Measurements from ENCODE around the gene MAML3.

Gene MAML3

GRCh38 chr4:140131675-140132229, 22.2 kb downstream of the MAML3 start:
- peaks cover 94% of the 10 kb centered on the region for H3K27me3 ChIP-seq (ENCODE audit: low read depth, low read length)

GRCh38 chr4:140130677-140131076, 23.3 kb downstream of the MAML3 start:
- H3K4me2 ChIP-seq (ENCODE audit: low read length): no peak overlapping the region
- peaks cover 91% of the 10 kb centered on the region for H3K27me3 ChIP-seq (ENCODE audit: low read depth, low read length)
- 0 out of 2 replicates have a peak, but pooled peaks cover 4% of the 10 kb centered on the region for H4K20me1 ChIP-seq (ENCODE audit: insufficient read depth, low read length)
- H3K4me3 ChIP-seq (ENCODE audit: low read length): no peak overlapping the region
- no peaks in the 10 kb centered on the region for H3K9me3 ChIP-seq (ENCODE audit: insufficient read depth, low read length)
- H3K79me2 ChIP-seq (ENCODE audit: low read length): no peaks in the 10 kb centered on the region
- peaks cover 7% of the 10 kb centered on the region for H3K4me1 ChIP-seq (ENCODE audit: low read length)
- no peak overlapping the region for H2AFZ ChIP-seq (ENCODE audit: low read depth, low read length)
- H3K9ac ChIP-seq (ENCODE audit: low read length): no peak overlapping the region
- no peaks in the 10 kb centered on the region for H3K36me3 ChIP-seq (replicated peaks; ENCODE audit: low read depth, low read length)
- no peak for TF ChIP-seq CTCF (IDR thresholded peaks at IDR 0.05; ENCODE audit: low read depth, low read length)
- no peak for TF ChIP-seq EZH2phosphoT487 (IDR thresholded peaks at IDR 0.05; ENCODE audit: low read depth)
- H3K27ac ChIP-seq (ENCODE audit: low read length): no peak overlapping the region

More at GRCh38 chr4:140131675-140132229, 22.2 kb downstream of the MAML3 start:
- Histone ChIP-seq H3K36me3 (replicated peaks; ENCODE audit: low read depth, low read length) (no peaks in the 10 kb centered on the region), H3K27ac (ENCODE audit: low read length) (no peak overlapping the region), H3K79me2 (ENCODE audit: low read length) (no peaks in the 10 kb centered on the region), H3K4me3 (ENCODE audit: low read length) (no peak overlapping the region), H3K9ac (ENCODE audit: low read length) (no peak overlapping the region), H3K9me3 (ENCODE audit: insufficient read depth, low read length) (no peaks in the 10 kb centered on the region), H3K4me1 (ENCODE audit: low read length) (peaks cover 7% of the 10 kb centered on the region), H3K4me2 (ENCODE audit: low read length) (no peak overlapping the region), H4K20me1 (ENCODE audit: insufficient read depth, low read length) (0 out of 2 replicates have a peak, but pooled peaks cover 4% of the 10 kb centered on the region), H2AFZ (ENCODE audit: low read depth, low read length) (no peak overlapping the region)
- TF ChIP-seq EZH2phosphoT487 (IDR thresholded peaks at IDR 0.05; ENCODE audit: low read depth) (no peak), CTCF (IDR thresholded peaks at IDR 0.05; ENCODE audit: low read depth, low read length) (no peak)

- no peak overlapping the region for H3K9ac ChIP-seq (ENCODE audit: low read length)
- no peaks in the 10 kb centered on the region for H3K36me3 ChIP-seq (replicated peaks; ENCODE audit: low read depth, low read length)
- H3K27me3 ChIP-seq (ENCODE audit: low read depth, low read length): peaks cover 84% of the 10 kb centered on the region
- no peak overlapping the region for H2AFZ ChIP-seq (ENCODE audit: low read depth, low read length)
- H3K4me3 ChIP-seq (ENCODE audit: low read length): no peak overlapping the region
- peaks cover 7% of the 10 kb centered on the region for H3K4me1 ChIP-seq (ENCODE audit: low read length)
- no peaks in the 10 kb centered on the region for H3K9me3 ChIP-seq (ENCODE audit: insufficient read depth, low read length)
- TF ChIP-seq EZH2phosphoT487 (IDR thresholded peaks at IDR 0.05; ENCODE audit: low read depth): no peak
- no peak for TF ChIP-seq CTCF (IDR thresholded peaks at IDR 0.05; ENCODE audit: low read depth, low read length)
- H3K79me2 ChIP-seq (ENCODE audit: low read length): no peaks in the 10 kb centered on the region
- H3K4me2 ChIP-seq (ENCODE audit: low read length): no peak overlapping the region
- H4K20me1 ChIP-seq (ENCODE audit: insufficient read depth, low read length): 0 out of 2 replicates have a peak, but pooled peaks cover 4% of the 10 kb centered on the region
- H3K27ac ChIP-seq (ENCODE audit: low read length): no peak overlapping the region
Observed at GRCh38 chr4:140127422-140127821, 26.6 kb downstream of the MAML3 start.

DNA sequence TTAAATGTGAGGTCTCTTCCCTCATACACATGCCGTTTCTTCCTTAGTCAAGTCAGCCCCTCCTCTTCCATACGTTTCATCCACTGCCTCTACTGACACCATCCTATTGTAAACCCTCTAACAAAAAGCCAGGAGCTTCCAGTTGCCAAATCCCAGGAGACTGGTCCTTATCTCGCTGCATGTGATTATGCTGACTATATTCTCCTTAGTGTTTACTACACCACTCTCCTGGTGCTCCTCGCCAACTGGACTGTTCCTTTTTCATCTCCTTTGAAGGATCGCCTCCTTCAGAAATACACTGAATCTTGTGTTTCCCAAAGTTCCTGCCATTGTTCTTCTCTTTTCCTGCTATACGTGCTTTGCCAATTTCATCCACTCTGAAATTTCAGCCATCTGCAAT, 27.7 kb downstream of the MAML3 start:
- Histone ChIP-seq H3K36me3 (replicated peaks; ENCODE audit: low read depth, low read length) (no peaks in the 10 kb centered on the region), H3K9me3 (ENCODE audit: insufficient read depth, low read length) (no peaks in the 10 kb centered on the region), H4K20me1 (ENCODE audit: insufficient read depth, low read length) (no peaks in the 10 kb centered on the region), H3K4me1 (ENCODE audit: low read length) (peaks cover 7% of the 10 kb centered on the region), H3K27me3 (ENCODE audit: low read depth, low read length) (peaks cover 79% of the 10 kb centered on the region), H3K4me3 (ENCODE audit: low read length) (no peak overlapping the region), H2AFZ (ENCODE audit: low read depth, low read length) (no peak overlapping the region), H3K9ac (ENCODE audit: low read length) (no peak overlapping the region), H3K4me2 (ENCODE audit: low read length) (no peak overlapping the region), H3K27ac (ENCODE audit: low read length) (no peak overlapping the region), H3K79me2 (ENCODE audit: low read length) (no peaks in the 10 kb centered on the region)
- TF ChIP-seq CTCF (IDR thresholded peaks at IDR 0.05; ENCODE audit: low read depth, low read length) (no peak), EZH2phosphoT487 (IDR thresholded peaks at IDR 0.05; ENCODE audit: low read depth) (no peak)
